T-cell (primary cell): ENCODE results near the gene NCBP2L. TPM values are rescaled to one million over a fixed set of nuclear protein-coding genes. Genes with fewer than 3 reads are reported as not detected.
A peak's percentile ranks its signal among the peaks of the same experiment; 100 is the strongest.

ENCODE experiments used
- ATAC-seq, 4 experiments: fragments of 200-7000 bp in 3 of 4; fragments of 150-1000 bp in 1 of 4; cut with Tn5 transposase; replicated peaks in 1 of 4; 1 replicate in 3 of 4; 2 replicates in 1 of 4; pipeline ENCODE4 v1.10.0; 2021; ENCODE audit warnings: moderate library complexity in 3 of 4, mild to moderate bottlenecking in 2 of 4, moderate number of reproducible peaks in 1 of 4
- CTCF ChIA-PET, 2 donors: fragments of 300-600 bp; sonication (Branson Sonifier 250); formaldehyde crosslinking; loops; one replicate each; lab custom pipeline; 2022; ENCODE audit warnings: antibody characterized with exemption in 2 of 2; lab: Charles Lee
- POLR2A ChIA-PET, 2 donors: fragments of 300-600 bp; sonication (Branson Sonifier 250); formaldehyde crosslinking; loops; one replicate each; lab custom pipeline; 2022; ENCODE audit warnings: antibody characterized with exemption in 2 of 2; lab: Charles Lee
- DNase-seq, 35 experiments: peaks; one replicate each; pipeline versions ENCODE4 v3.0.0 to v3.0.0-alpha.2; 2013 to 2023
- H3K27ac ChIP-seq: one replicate; pipeline ENCODE4 v1.5.1; 2013; ENCODE audit warnings: low read length
- H3K27me3 ChIP-seq, 2 experiments: replicated peaks in 1 of 2; 1 replicate in 1 of 2; 2 replicates in 1 of 2; pipeline versions ENCODE4 v1.6.1 to v1.7.0; 2013; ENCODE audit warnings: low read length in 1 of 2, mixed read lengths in 1 of 2; ENCODE audit not compliant: control insufficient read depth in 2 of 2, insufficient read depth in 2 of 2; ENCODE audit errors: extremely low read depth in 1 of 2
- H3K36me3 ChIP-seq, 2 donors: 1 replicate in 1 of 2; 2 replicates in 1 of 2; pipeline versions ENCODE4 v1.6.1 to v1.7.0; 2013; ENCODE audit warnings: low read length in 1 of 2; ENCODE audit not compliant: control insufficient read depth in 2 of 2, insufficient read depth in 1 of 2; ENCODE audit errors: extremely low read depth in 1 of 2
- H3K4me1 ChIP-seq, 2 experiments: 1 replicate in 1 of 2; 2 replicates in 1 of 2; pipeline versions ENCODE4 v1.6.1 to v1.7.0; 2013; ENCODE audit warnings: low read length in 2 of 2, mixed read lengths in 1 of 2; ENCODE audit not compliant: insufficient read depth in 2 of 2, control insufficient read depth in 1 of 2; ENCODE audit errors: extremely low read depth in 1 of 2
- H3K4me3 ChIP-seq, 2 donors: 1 replicate in 1 of 2; 2 replicates in 1 of 2; pipeline versions ENCODE4 v1.5.1 to v1.7.0; 2013; ENCODE audit warnings: mild to moderate bottlenecking in 2 of 2, low read length in 1 of 2, moderate library complexity in 1 of 2; ENCODE audit not compliant: control insufficient read depth in 1 of 2; ENCODE audit errors: extremely low read depth in 1 of 2
- H3K9me3 ChIP-seq: 2 replicates; pipeline ENCODE4 v1.7.0; 2013
- H3K27ac Mint-ChIP-seq, 2 donors: one replicate each; pipeline ENCODE4 v1.8.0; 2020 to 2021; ENCODE audit warnings: mild to moderate bottlenecking in 2 of 2, mixed read lengths in 2 of 2
- H3K27me3 Mint-ChIP-seq, 2 donors: one replicate each; pipeline ENCODE4 v1.8.0; 2021 to 2022; ENCODE audit warnings: mixed read lengths in 2 of 2
- H3K36me3 Mint-ChIP-seq: one replicate; pipeline ENCODE4 v1.8.0; 2021; ENCODE audit warnings: mixed read lengths
- H3K4me1 Mint-ChIP-seq, 3 donors: one replicate each; pipeline ENCODE4 v1.8.0; 2020 to 2022; ENCODE audit warnings: mixed read lengths in 3 of 3, mild to moderate bottlenecking in 1 of 3
- H3K4me3 Mint-ChIP-seq, 3 donors: one replicate each; pipeline ENCODE4 v1.8.0; 2020 to 2022; ENCODE audit warnings: mild to moderate bottlenecking in 3 of 3, mixed read lengths in 3 of 3, moderate library complexity in 3 of 3
- H3K9me3 Mint-ChIP-seq, 3 donors: one replicate each; pipeline ENCODE4 v1.8.0; 2020 to 2022; ENCODE audit warnings: mixed read lengths in 3 of 3
- WGBS: methylation state at CpG from one replicate; pipeline ENCODE4 v1.1.5; 2013; ENCODE audit warnings: missing lambda C conversion rate; ENCODE audit not compliant: insufficient coverage; 5-methylcytosine and 5-hydroxymethylcytosine counted together
- total RNA-seq, 35 experiments: library from RNA in 6 of 35; stranded (reverse) in 6 of 35; fragments of 120-200 nt in 1 of 35; gene quantifications; one replicate each; pipeline versions ENCODE4 v1.2.1 to v1.2.4 and lab custom pipeline; 2013 to 2026

NCBP2L gene
- total RNA-seq, 5 donors from 2014 or later (not counting 1 experiment from before 2014, with no cell fraction given), result not detected

DNA sequence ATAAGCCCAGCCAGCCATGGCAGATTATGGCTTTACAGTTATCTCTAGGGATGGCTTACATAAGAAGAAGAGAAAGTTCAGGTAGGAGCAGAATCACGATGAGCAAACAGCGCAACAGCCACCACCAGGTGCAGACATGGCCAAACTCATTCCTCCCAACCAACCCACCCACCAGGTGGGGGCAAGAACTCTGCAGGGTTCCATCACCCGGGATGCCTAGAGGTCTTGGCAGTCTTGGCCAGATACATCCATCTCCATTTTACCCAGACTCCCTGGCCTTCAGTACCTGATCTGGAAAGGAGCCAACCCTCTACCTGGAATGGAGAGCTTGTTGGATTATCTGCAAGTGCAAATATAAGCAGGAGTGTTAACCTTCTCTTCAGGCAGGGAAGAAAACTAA, 9.5 kb upstream of the NCBP2L start:
- WGBS, result no CpG with 5 or more reads among the region's 3 CpGs

DNA sequence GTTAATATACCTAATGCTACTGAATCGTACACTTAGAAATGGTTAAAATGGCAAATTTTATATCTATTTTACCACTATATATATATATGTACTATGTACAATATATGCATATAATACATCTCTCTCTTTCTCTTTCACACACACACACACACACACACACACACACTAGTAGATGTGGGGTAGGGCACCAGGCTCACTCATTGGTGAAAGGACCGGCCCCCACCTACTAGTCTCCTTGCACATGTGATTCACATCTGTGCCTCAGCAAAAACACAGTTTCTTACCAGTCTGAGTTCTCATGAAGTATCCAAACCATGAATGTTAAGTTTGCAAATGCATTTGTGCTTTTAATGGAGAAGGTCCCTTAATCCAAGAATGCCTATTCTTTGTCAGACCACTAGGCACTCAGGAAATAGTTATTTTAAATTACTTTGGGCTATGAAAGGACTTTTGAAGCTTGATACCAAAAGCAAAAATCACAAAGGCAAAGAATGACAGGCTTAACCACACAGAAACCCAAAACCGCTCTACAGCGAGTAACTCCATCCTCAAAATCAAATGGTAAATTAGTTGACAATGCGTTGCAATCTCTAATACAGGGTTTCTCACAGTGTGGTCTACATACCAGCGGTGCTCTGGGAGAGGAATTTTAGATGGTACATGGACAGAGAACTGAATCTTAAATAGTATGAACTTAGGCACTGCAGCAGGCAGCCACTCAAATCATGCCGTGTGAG, 7.8 kb upstream of the NCBP2L start:
- DNase-seq (no peak), ATAC-seq (no peak)
- POLR2A ChIA-PET, result interaction anchor here in 1 of 2 donors (1.3 kb wide), 1 partner anchor 57 kb away, joined by 5 read pairs; no protein-coding TSS in a partner anchor
- peaks cover 0 to 7% of the 10 kb centered on the region in 2 donors for H3K27me3 Mint-ChIP-seq
- peaks cover 0 to 17% (median 15%) of the 10 kb centered on the region in 3 donors for H3K4me1 Mint-ChIP-seq
- Histone ChIP-seq H3K9me3 (no peaks in the 10 kb centered on the region), H3K4me1 (peaks cover 0 to 5% of the 10 kb centered on the region in 2 experiments), H3K27me3 (peaks cover 0 to 2% of the 10 kb centered on the region in 2 experiments), H3K27ac (no peak overlapping the region), H3K4me3 (no peak overlapping the region), H3K36me3 (no peaks in the 10 kb centered on the region)
- H3K9me3 Mint-ChIP-seq, result no peaks in the 10 kb centered on the region
- CTCF ChIA-PET, result interaction anchor here in 1 of 2 donors (0.5 to 0.9 kb wide), 2 partner anchors 50 to 114 kb away, joined by 3 to 4 read pairs; no protein-coding TSS in a partner anchor
- H3K4me3 Mint-ChIP-seq, result no peak overlapping the region
- H3K27ac Mint-ChIP-seq, result peak overlapping the region in 1 of 2 donors; percentile 30
- no CpG with 5 or more reads among the region's 7 CpGs for WGBS
- no peaks in the 10 kb centered on the region for H3K36me3 Mint-ChIP-seq

More for the DNA sequence above, 9.5 kb upstream of the NCBP2L start:
- ATAC-seq, result no peak
- Mint-ChIP-seq H3K27ac (no peak overlapping the region), H3K9me3 (no peaks in the 10 kb centered on the region), H3K4me1 (peaks cover 0 to 8% (median 6%) of the 10 kb centered on the region in 3 donors), H3K4me3 (no peak overlapping the region), H3K36me3 (no peaks in the 10 kb centered on the region), H3K27me3 (peaks cover 0 to 7% of the 10 kb centered on the region in 2 donors)
- Histone ChIP-seq H3K9me3 (no peaks in the 10 kb centered on the region), H3K27ac (no peak overlapping the region), H3K4me1 (no peaks in the 10 kb centered on the region), H3K36me3 (no peaks in the 10 kb centered on the region), H3K4me3 (no peak overlapping the region), H3K27me3 (peaks cover 0 to 1% of the 10 kb centered on the region in 2 experiments)
- ChIA-PET POLR2A (interaction anchor here in 1 of 2 donors (1.1 kb wide), 1 partner anchor 8 kb away, joined by 4 read pairs; the partner anchor contains the start of gene TSC22D3), CTCF (interaction anchor here in 1 of 2 donors (0.6 kb wide), 1 partner anchor 243 kb away, joined by 3 read pairs; no protein-coding TSS in a partner anchor)
- no peak for DNase-seq

DNA sequence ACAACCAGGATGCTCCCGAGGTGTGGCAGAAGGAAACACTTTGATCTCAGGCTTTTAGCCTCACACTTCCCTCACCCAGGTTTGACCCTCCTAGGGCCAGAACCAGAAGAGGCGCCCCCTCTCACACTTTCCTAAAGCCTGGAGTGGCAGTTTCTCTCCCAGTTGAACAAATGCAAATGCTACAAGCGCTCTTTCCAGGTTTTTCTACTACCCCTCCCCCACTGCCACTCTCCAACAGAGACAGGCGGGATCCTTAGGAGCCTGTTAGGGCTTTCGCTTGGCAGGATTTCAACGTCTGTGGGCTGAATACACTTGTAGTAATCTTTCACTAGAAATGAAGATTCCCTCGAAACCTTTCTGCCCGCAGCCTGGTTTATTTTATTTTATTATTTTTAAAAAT, 4.3 kb upstream of the NCBP2L start:
- Histone ChIP-seq H3K4me3 (no peak overlapping the region), H3K36me3 (no peaks in the 10 kb centered on the region), H3K27ac (no peak overlapping the region), H3K27me3 (peaks cover 2 to 7% of the 10 kb centered on the region in 2 experiments), H3K9me3 (no peaks in the 10 kb centered on the region), H3K4me1 (peaks cover 2 to 22% of the 10 kb centered on the region in 2 experiments)
- CTCF ChIA-PET, result no interaction called here
- 100% methylated on average over 1 of the region's 8 CpGs for WGBS
- ATAC-seq (no peak), DNase-seq (no peak)
- H3K27me3 Mint-ChIP-seq, result peaks cover 0 to 17% of the 10 kb centered on the region in 2 donors
- peaks cover 14 to 25% (median 22%) of the 10 kb centered on the region in 3 donors for H3K4me1 Mint-ChIP-seq
- POLR2A ChIA-PET, result no interaction called here
- H3K4me3 Mint-ChIP-seq, result no peak overlapping the region
- H3K9me3 Mint-ChIP-seq, result no peaks in the 10 kb centered on the region
- no peaks in the 10 kb centered on the region for H3K36me3 Mint-ChIP-seq
- H3K27ac Mint-ChIP-seq, result no peak overlapping the region

DNA sequence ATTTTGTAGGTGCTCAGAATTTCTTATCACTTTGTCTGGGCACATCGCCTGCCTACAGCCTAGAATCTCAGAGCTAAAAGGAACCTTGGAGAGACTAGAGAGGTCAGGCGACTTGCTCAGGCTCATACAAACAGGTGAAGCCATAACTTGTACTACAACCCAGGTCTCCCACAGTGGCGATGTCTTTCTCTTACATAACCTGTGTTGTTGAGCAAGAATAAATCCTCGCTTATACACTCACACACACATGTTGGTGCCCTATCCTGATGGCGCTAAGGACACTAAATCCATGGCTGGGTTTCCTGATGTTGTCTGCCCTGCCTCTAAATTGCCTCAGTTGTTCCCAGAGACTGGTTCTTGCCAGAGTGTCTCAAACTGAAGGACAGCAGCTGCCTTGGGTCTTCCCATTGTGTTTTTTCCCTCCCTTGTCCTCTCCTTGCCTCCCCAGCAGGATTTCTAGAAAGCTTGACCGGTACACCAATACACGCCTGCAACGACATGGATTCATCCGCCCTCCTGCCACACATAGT, 3.6 kb upstream of the NCBP2L start:
- peaks cover 2 to 22% of the 10 kb centered on the region in 2 experiments for H3K4me1 ChIP-seq
- 100% methylated on average over 3 of the region's 9 CpGs for WGBS

DNA sequence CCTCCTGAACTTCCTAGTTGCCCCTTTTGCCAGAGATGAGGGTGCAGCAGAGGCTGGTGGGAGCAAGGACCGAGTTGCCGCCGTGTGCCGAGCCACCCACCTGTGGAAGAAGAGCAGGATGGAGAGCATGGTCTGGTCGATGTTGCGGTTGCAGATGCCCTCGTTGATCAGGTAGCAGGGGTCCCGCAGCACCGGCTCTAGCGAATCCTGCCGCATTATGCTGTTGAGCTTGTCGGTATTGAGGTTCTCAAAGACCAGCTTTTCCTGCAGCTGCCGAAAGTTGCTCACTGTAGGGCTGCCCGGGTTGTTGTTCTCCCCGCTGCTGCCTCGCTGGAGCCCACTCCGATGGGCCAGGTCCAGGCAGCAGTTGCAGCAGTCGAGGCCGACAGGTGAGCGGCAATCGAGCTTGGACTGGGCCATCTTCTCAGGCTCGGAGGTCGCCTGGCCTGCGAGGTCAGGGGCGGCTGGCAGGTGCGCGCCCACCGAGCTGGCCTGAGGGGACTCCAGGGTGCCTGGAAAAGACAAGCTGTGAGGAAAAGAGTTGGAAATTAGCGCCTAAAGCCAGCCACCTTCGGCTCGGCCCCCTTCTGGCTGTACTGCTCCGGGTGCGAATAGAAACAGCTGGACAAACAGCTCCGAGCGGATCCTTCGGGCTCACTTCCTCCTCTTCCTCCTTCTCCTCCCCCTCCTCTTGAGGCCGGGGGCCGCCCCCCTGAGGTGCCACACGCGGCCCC, 2.4 kb upstream of the NCBP2L start:
- Histone ChIP-seq H3K36me3 (no peaks in the 10 kb centered on the region), H3K9me3 (no peaks in the 10 kb centered on the region), H3K27ac (peak overlapping the region; percentile 29), H3K27me3 (peaks cover 2 to 7% of the 10 kb centered on the region in 2 experiments), H3K4me1 (peaks cover 2 to 22% of the 10 kb centered on the region in 2 experiments), H3K4me3 (peak overlapping the region; percentile 69 to 73)
- ATAC-seq (peak in 2 of 4 experiments; percentile 14 to 15), DNase-seq (peak in 7 of 35 experiments; percentile 1 to 23 (median 4))
- POLR2A ChIA-PET, result interaction anchor here (0.5 to 3.3 kb wide), 13 partner anchors 8 to 853 kb away, joined by 3 to 29 read pairs (median 6); partner anchors contain the start of genes MID2 (in 1 of the 2), PRPS1 (in 1 of the 2) and RBM41 (in 1 of the 2)
- H3K27ac Mint-ChIP-seq, result peak overlapping the region in 1 of 2 donors; percentile 34
- peaks cover 14 to 22% (median 16%) of the 10 kb centered on the region in 3 donors for H3K4me1 Mint-ChIP-seq
- H3K9me3 Mint-ChIP-seq, result no peaks in the 10 kb centered on the region
- H3K4me3 Mint-ChIP-seq, result peak overlapping the region; percentile 84 to 90 (median 87)
- H3K36me3 Mint-ChIP-seq, result no peaks in the 10 kb centered on the region
- CTCF ChIA-PET, result interaction anchor here (1.4 to 4.5 kb wide), 9 partner anchors 33 to 146 kb away, joined by 3 to 48 read pairs (median 10); partner anchors contain the start of gene PRPS1 (in 1 of the 2)
- H3K27me3 Mint-ChIP-seq, result peaks cover 0 to 12% of the 10 kb centered on the region in 2 donors
- 23% methylated on average over 8 of the region's 40 CpGs for WGBS

More for the DNA sequence above, 3.6 kb upstream of the NCBP2L start:
- DNase-seq (no peak), ATAC-seq (no peak)
- Mint-ChIP-seq H3K4me1 (peaks cover 14 to 25% (median 22%) of the 10 kb centered on the region in 3 donors), H3K27ac (peak overlapping the region; percentile 18 to 62), H3K4me3 (peak overlapping the region in 1 of 3 donors; percentile 90), H3K36me3 (no peaks in the 10 kb centered on the region), H3K27me3 (peaks cover 0 to 12% of the 10 kb centered on the region in 2 donors), H3K9me3 (no peaks in the 10 kb centered on the region)
- no peaks in the 10 kb centered on the region for H3K36me3 ChIP-seq
- POLR2A ChIA-PET, result interaction anchor here in 1 of 2 donors (2.9 kb wide), 1 partner anchor 100 kb away, joined by 29 read pairs; no protein-coding TSS in a partner anchor
- H3K9me3 ChIP-seq, result no peaks in the 10 kb centered on the region
- H3K4me3 ChIP-seq, result no peak overlapping the region
- peaks cover 2 to 7% of the 10 kb centered on the region in 2 experiments for H3K27me3 ChIP-seq
- CTCF ChIA-PET, result interaction anchor here in 1 of 2 donors (0.6 to 2.0 kb wide), 2 partner anchors 114 to 785 kb away, joined by 3 to 9 read pairs; no protein-coding TSS in a partner anchor
- no peak overlapping the region for H3K27ac ChIP-seq
